OCI-M1 (cell line): ENCODE results near the gene MEGF11.
"Not testable (repeated sequence)": the region's sequence is repeated elsewhere in the genome, so short reads cannot be mapped to it uniquely, and the experiment has no call there.

Experiments used
- DNase-seq: peaks from one replicate; lab custom pipeline; 2025; lab: John Stamatoyannopoulos, UW

The MEGF11 gene

GRCh38 chr15:65885668-65886218 lies 367.8 kb downstream of the MEGF11 start:
- no peak for DNase-seq

GRCh38 chr15:65884511-65884910 lies 369.0 kb downstream of the MEGF11 start:
- DNase-seq, result peak; percentile 36

GRCh38 chr15:65883571-65883970 lies 370.0 kb downstream of the MEGF11 start:
- no peak for DNase-seq

- DNase-seq, result no peak
Measured at GRCh38 chr15:65881766-65882434, 371.6 kb downstream of the MEGF11 start.

- no peak for DNase-seq
Measured at GRCh38 chr15:65877749-65878148, 375.8 kb downstream of the MEGF11 start.

GRCh38 chr15:65875458-65875857 lies 378.1 kb downstream of the MEGF11 start:
- no peak for DNase-seq

- DNase-seq, result no peak
Measured at GRCh38 chr15:65873256-65873655, 380.3 kb downstream of the MEGF11 start.

- not testable (repeated sequence) for DNase-seq
Measured at GRCh38 chr15:65872596-65872995, 381.0 kb downstream of the MEGF11 start.

GRCh38 chr15:65871886-65872285 lies 381.7 kb downstream of the MEGF11 start:
- peak; percentile 22 for DNase-seq

GRCh38 chr15:65870889-65871533 lies 382.5 kb downstream of the MEGF11 start:
- peak; percentile 77 for DNase-seq

- DNase-seq, result peak; percentile 67
Measured at GRCh38 chr15:65869954-65870871, 383.3 kb downstream of the MEGF11 start.

GRCh38 chr15:65869126-65869953 lies 384.2 kb downstream of the MEGF11 start, which contains the start of gene RAB11A:
Gene RAB11A (plus strand): TSS chr15:65869491. CDS start chr15:65869586, 95 bp downstream.
- DNase-seq, result peak; percentile 98

GRCh38 chr15:65868546-65869125 lies 384.9 kb downstream of the MEGF11 start:
- no peak for DNase-seq

GRCh38 chr15:65867933-65868332 lies 385.6 kb downstream of the MEGF11 start:
- DNase-seq, result not testable (repeated sequence)

GRCh38 chr15:65867244-65867643 lies 386.3 kb downstream of the MEGF11 start:
- no peak for DNase-seq

GRCh38 chr15:65863106-65863505 lies 390.4 kb downstream of the MEGF11 start:
- no peak for DNase-seq

GRCh38 chr15:65862682-65863081 lies 390.9 kb downstream of the MEGF11 start:
- DNase-seq, result peak; percentile 90

GRCh38 chr15:65857718-65858402 lies 395.7 kb downstream of the MEGF11 start:
- peak; percentile 13 for DNase-seq

- DNase-seq, result peak; percentile 81
Measured at GRCh38 chr15:65856821-65857455, 396.6 kb downstream of the MEGF11 start.

GRCh38 chr15:65851981-65852380 lies 401.6 kb downstream of the MEGF11 start:
- DNase-seq, result no peak
